ENCODE measurements around the gene CXCR3.

Gene CXCR3

GRCh38 chrX:71627588-71628404, 9.5 kb upstream of the CXCR3 start:
- H4K20me1 ChIP-seq (ENCODE audit: control insufficient read depth, insufficient read depth, low read depth, low read length), result no peaks in the 10 kb centered on the region
- peaks cover 22% of the 10 kb centered on the region for H3K4me1 ChIP-seq (ENCODE audit: control insufficient read depth, low read length)
- no peak overlapping the region for H3K4me2 ChIP-seq (ENCODE audit: low read length)
- H3F3A ChIP-seq (ENCODE audit: control insufficient read depth, insufficient read depth), result no peaks in the 10 kb centered on the region
- no peaks in the 10 kb centered on the region for H3K9me2 ChIP-seq (replicated peaks; ENCODE audit: control insufficient read depth, low read length)
- no peaks in the 10 kb centered on the region for H3K9me3 ChIP-seq (ENCODE audit: control insufficient read depth, insufficient read depth, low read length)
- TF ChIP-seq EZH2phosphoT487 (IDR thresholded peaks at IDR 0.05; ENCODE audit: borderline replicate concordance, low read length) (no peak), CTCF (IDR thresholded peaks at IDR 0.05; ENCODE audit: low read depth, low read length, poor library complexity, severe bottlenecking) (no peak)
- no peaks in the 10 kb centered on the region for H3K27me3 ChIP-seq (ENCODE audit: control insufficient read depth, low read length)
- no peaks in the 10 kb centered on the region for H3K36me3 ChIP-seq (ENCODE audit: control insufficient read depth, low read length)
- H3K27ac ChIP-seq (ENCODE audit: low read depth, low read length), result no peak overlapping the region
- no peak overlapping the region for H3K4me3 ChIP-seq (ENCODE audit: low read length)
- no peaks in the 10 kb centered on the region for H3K79me2 ChIP-seq (ENCODE audit: control insufficient read depth, low read length)

DNA sequence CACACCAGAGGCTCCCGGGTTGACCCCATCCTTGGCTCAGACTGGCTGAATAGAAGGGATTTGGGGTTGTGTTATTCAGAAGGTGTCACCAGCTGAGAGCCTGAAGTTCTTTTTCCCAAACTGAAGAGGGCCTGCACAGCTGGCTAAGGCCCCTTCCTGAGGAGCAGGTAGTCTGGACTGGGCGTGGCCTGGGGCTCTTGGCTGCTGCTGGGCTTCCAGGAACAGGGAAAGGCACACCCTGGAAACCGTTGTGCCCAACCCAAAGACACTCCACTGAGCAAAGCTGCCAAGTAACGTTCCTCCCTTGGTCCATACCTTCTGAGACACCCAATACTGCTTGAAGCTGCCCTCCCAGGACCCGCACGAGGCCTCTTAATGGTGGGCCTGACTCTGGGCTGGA, 8.3 kb upstream of the CXCR3 start:
- Histone ChIP-seq H4K20me1 (ENCODE audit: control insufficient read depth, insufficient read depth, low read depth, low read length) (no peaks in the 10 kb centered on the region), H3F3A (ENCODE audit: control insufficient read depth, insufficient read depth) (no peaks in the 10 kb centered on the region), H3K4me1 (ENCODE audit: control insufficient read depth, low read length) (peaks cover 28% of the 10 kb centered on the region), H3K9me2 (replicated peaks; ENCODE audit: control insufficient read depth, low read length) (no peaks in the 10 kb centered on the region), H3K79me2 (ENCODE audit: control insufficient read depth, low read length) (no peaks in the 10 kb centered on the region), H3K4me2 (ENCODE audit: low read length) (no peak overlapping the region), H3K36me3 (ENCODE audit: control insufficient read depth, low read length) (no peaks in the 10 kb centered on the region), H3K27me3 (ENCODE audit: control insufficient read depth, low read length) (no peaks in the 10 kb centered on the region), H3K4me3 (ENCODE audit: low read length) (no peak overlapping the region), H3K9me3 (ENCODE audit: control insufficient read depth, insufficient read depth, low read length) (no peaks in the 10 kb centered on the region), H3K27ac (ENCODE audit: low read depth, low read length) (no peak overlapping the region)
- TF ChIP-seq EZH2phosphoT487 (IDR thresholded peaks at IDR 0.05; ENCODE audit: borderline replicate concordance, low read length) (no peak), CTCF (IDR thresholded peaks at IDR 0.05; ENCODE audit: low read depth, low read length, poor library complexity, severe bottlenecking) (no peak)

DNA sequence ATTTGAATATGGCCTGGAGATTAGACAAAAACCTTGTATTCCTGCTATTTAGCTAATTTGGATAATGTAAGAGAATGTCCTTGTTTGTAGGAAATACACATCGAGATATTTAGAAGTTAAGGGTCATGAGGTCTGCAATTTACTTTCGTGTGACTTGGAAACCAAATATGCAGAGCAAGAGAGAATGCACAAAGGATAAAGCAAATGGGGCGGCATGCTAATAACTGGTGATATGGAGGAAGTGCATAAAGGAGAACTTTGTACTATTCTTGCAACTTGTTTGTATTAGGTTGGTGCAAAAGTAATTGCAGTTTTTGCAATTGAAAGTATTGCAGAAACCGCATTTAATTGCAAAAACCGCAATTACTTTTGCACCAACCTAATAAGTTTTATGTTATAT, 7.2 kb upstream of the CXCR3 start:
- no peaks in the 10 kb centered on the region for H3K27me3 ChIP-seq (ENCODE audit: control insufficient read depth, low read length)
- H3K4me3 ChIP-seq (ENCODE audit: low read length), result no peak overlapping the region
- no peak overlapping the region for H3K4me2 ChIP-seq (ENCODE audit: low read length)
- no peaks in the 10 kb centered on the region for H4K20me1 ChIP-seq (ENCODE audit: control insufficient read depth, insufficient read depth, low read depth, low read length)
- H3K36me3 ChIP-seq (ENCODE audit: control insufficient read depth, low read length), result no peaks in the 10 kb centered on the region
- H3K4me1 ChIP-seq (ENCODE audit: control insufficient read depth, low read length), result peaks cover 28% of the 10 kb centered on the region
- no peaks in the 10 kb centered on the region for H3K9me3 ChIP-seq (ENCODE audit: control insufficient read depth, insufficient read depth, low read length)
- no peaks in the 10 kb centered on the region for H3K79me2 ChIP-seq (ENCODE audit: control insufficient read depth, low read length)
- no peak overlapping the region for H3K27ac ChIP-seq (ENCODE audit: low read depth, low read length)
- no peaks in the 10 kb centered on the region for H3F3A ChIP-seq (ENCODE audit: control insufficient read depth, insufficient read depth)
- TF ChIP-seq CTCF (IDR thresholded peaks at IDR 0.05; ENCODE audit: low read depth, low read length, poor library complexity, severe bottlenecking), result no peak
- no peak for TF ChIP-seq EZH2phosphoT487 (IDR thresholded peaks at IDR 0.05; ENCODE audit: borderline replicate concordance, low read length)
- no peaks in the 10 kb centered on the region for H3K9me2 ChIP-seq (replicated peaks; ENCODE audit: control insufficient read depth, low read length)
